Measurements from ENCODE around the gene PITPNM1. TPM values are rescaled to one million over a fixed set of nuclear protein-coding genes. Genes with fewer than 3 reads are reported as not detected.
"Not testable (repeated sequence)": the region's sequence is repeated elsewhere in the genome, so short reads cannot be mapped to it uniquely, and the experiment has no call there.

PITPNM1 gene
- total RNA-seq, 2 donors from 2014 or later = 89.3 to 91.4 TPM

DNA sequence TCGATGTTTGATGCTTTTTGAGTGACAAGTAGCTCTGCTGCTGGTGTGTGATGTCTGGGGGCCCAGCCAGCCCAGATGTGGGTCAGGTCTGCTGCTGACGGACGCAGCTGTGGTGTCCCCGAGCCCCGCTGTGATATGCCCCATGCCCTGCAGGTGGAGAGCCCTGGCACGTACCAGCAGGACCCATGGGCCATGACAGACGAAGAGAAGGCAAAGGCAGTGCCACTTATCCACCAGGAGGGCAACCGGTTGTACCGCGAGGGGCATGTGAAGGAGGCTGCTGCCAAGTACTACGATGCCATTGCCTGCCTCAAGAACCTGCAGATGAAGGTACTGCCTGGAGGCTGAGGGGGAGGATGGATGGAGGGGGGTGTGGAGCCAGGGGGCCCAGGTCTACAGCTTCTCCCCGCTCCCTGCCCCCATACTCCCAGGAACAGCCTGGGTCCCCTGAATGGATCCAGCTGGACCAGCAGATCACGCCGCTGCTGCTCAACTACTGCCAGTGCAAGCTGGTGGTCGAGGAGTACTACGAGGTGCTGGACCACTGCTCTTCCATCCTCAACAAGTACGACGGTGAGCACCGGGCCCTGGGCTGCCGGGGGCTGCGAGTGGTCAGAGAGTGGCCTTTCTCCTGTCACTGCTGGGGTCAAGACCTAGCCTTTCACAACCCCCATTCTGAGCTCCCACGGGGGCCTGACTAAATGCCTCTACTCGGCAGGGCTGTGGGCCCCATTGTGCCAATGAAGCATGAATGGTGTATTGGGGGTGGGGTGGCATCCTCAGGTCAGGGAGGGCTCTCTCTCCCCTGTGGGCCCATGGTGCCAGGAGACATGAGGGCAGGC lies 15.1 kb downstream of the PITPNM1 start:
- Histone ChIP-seq H3K27ac (no peak overlapping the region), H3K9me3 (no peaks in the 10 kb centered on the region), H3K27me3 (no peaks in the 10 kb centered on the region), H3K36me3 (peaks cover 13% of the 10 kb centered on the region), H3K4me3 (no peak overlapping the region), H3K4me1 (no peaks in the 10 kb centered on the region), H3K9ac (ENCODE audit: low read depth in 2 of 2, low read length in 2 of 2) (peak overlapping the region in 1 of 2 donors; percentile 59)
- TF ChIP-seq, protein P1, sequence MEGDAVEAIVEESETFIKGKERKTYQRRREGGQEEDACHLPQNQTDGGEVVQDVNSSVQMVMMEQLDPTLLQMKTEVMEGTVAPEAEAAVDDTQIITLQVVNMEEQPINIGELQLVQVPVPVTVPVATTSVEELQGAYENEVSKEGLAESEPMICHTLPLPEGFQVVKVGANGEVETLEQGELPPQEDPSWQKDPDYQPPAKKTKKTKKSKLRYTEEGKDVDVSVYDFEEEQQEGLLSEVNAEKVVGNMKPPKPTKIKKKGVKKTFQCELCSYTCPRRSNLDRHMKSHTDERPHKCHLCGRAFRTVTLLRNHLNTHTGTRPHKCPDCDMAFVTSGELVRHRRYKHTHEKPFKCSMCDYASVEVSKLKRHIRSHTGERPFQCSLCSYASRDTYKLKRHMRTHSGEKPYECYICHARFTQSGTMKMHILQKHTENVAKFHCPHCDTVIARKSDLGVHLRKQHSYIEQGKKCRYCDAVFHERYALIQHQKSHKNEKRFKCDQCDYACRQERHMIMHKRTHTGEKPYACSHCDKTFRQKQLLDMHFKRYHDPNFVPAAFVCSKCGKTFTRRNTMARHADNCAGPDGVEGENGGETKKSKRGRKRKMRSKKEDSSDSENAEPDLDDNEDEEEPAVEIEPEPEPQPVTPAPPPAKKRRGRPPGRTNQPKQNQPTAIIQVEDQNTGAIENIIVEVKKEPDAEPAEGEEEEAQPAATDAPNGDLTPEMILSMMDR (IDR thresholded peaks at IDR 0.05) = no peak
- DNase-seq = no peak
- intact Hi-C loops (cut with DNase I) = no loop called here

DNA sequence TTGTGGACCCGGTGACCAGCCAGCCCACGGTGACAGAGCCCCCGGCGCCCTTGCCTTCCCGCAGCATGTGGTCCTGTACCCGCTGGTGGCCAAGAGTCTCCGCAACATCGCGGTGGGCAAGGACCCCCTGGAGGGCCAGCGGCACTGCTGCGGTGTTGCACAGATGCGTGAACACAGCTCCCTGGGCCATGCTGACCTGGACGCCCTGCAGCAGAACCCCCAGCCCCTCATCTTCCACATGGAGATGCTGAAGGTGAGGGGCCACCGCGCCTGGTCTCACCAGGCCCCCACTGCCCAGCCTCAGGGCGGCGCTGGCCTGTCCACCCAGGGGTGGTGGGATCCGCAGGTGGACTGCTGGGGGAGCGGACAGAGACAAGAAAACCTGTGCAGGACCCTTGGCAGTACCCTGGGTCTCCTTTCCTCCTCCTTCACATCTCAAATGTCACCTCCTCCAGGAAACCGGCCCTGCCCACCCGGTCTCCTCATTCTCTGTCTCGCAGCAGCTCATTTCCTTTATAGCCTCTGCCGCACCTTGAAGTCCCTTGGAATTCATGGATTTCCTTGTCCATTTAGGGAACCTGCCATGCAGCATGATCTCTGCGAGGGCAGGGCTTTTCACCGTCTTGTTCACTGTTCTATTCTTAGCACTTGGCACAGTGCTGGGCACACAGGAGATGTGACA lies 15.8 kb downstream of the PITPNM1 start:
- Histone ChIP-seq H3K9me3 (no peaks in the 10 kb centered on the region), H3K4me1 (no peaks in the 10 kb centered on the region), H3K9ac (ENCODE audit: low read depth in 2 of 2, low read length in 2 of 2) (peak overlapping the region in 1 of 2 donors; percentile 59), H3K27ac (no peak overlapping the region), H3K27me3 (no peaks in the 10 kb centered on the region), H3K36me3 (peaks cover 13% of the 10 kb centered on the region), H3K4me3 (no peak overlapping the region)
- peak; percentile 41 for DNase-seq
- intact Hi-C loops (cut with DNase I) = no loop called here
- TF ChIP-seq, protein P1 (IDR thresholded peaks at IDR 0.05) = no peak

DNA sequence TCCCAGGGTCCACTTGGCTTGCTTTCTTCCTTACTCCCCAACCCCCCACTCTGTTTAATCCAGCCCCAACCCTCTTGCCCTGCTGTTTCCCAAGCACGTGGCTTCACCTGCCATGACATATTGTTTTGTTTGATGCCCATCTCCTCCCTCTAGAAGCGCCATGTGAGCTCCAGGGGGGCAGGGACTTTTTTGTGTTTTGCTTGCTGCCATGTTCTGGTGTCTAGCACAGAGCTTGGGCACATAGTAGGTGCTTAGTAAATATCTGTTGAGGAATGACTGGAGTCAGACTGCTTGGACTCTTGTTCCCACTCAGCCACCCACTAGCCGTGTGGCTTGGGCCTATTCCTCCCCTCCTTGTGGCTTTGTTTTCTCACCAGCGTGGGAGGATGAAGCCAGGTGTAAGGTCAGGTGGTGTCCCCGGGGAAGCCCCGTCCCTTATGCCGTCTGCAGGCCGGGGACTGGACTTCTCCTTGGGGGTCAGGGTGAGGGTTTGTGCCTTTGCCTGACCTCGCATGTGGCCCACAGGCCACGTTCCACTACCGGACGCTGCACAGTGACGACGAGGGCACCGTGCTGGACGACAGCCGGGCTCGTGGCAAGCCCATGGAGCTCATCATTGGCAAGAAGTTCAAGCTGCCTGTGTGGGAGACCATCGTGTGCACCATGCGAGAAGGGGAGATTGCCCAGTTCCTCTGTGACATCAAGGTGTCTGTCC lies 18.5 kb downstream of the PITPNM1 start:
- no peak for DNase-seq

DNA sequence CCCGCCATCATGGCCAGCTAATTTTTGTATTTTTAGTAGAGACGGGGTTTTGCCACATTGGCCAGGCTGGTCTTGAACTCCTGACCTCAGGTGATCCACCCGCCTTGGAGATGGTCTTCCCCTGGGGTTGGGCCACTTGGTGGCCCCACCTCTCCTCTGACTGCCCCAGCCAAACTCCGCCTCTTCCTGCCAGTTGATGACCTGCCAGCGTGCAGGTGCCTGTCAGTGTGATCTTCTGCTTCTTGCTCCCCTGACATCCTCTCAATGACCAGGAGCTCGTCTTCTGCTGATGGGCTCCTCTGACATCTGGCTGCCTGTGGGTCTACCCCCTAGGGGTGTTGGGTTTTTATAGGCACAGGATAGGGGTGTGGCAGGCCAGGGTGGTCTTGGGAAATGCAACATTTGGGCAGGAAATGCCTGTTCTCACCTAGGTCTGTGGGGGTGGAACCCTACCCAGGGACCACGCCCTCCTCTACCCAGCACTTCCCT lies 19.2 kb downstream of the PITPNM1 start:
- DNase-seq = peak; percentile 50
- H3K36me3 ChIP-seq; intact Hi-C loops (cut with DNase I): not testable (repeated sequence)

More for the DNA sequence above, 18.5 kb downstream of the PITPNM1 start:
- Histone ChIP-seq H3K9ac (ENCODE audit: low read depth in 2 of 2, low read length in 2 of 2) (no peak overlapping the region), H3K27me3 (no peaks in the 10 kb centered on the region), H3K9me3 (no peaks in the 10 kb centered on the region), H3K27ac (no peak overlapping the region), H3K4me3 (no peak overlapping the region), H3K36me3 (peaks cover 6% of the 10 kb centered on the region), H3K4me1 (peaks cover 11% of the 10 kb centered on the region)
- TF ChIP-seq, protein P1 (IDR thresholded peaks at IDR 0.05) = no peak
- intact Hi-C loops (cut with DNase I) = no loop called here

DNA sequence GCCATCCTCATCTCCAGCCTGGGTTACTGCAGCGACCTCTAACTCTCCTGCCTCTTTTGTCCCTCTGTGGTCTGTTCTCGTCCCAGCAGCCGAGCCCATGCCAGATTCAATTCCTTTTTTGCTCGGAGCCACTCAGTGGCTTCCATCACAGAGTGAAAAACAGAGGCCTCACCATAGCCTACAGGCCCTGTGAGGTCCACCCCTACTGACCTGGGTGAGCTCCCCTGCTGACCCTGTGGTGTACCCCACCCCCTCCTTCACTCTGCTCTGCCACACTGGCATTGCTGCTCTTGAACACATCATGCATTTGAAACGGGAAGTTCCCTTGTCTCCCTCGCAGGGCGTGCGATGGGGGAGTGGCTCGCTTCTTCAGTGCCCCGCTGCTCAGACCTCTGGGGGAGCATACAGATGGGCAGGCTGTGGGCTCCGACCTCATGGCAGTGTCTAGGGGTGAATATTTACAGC lies 20.3 kb downstream of the PITPNM1 start:
- intact Hi-C loops (cut with DNase I) = no loop called here
- Histone ChIP-seq H3K36me3 (peaks cover 6% of the 10 kb centered on the region), H3K27me3 (no peaks in the 10 kb centered on the region), H3K9ac (ENCODE audit: low read depth in 2 of 2, low read length in 2 of 2) (peak overlapping the region; percentile 26 to 28), H3K9me3 (no peaks in the 10 kb centered on the region), H3K27ac (peak overlapping the region; percentile 79), H3K4me1 (peaks cover 11% of the 10 kb centered on the region), H3K4me3 (no peak overlapping the region)
- TF ChIP-seq, protein P1 (IDR thresholded peaks at IDR 0.05) = no peak
- peak; percentile 44 for DNase-seq

More for the DNA sequence above, 19.2 kb downstream of the PITPNM1 start:
- not testable (repeated sequence) for H3K9ac ChIP-seq (ENCODE audit: low read depth in 2 of 2, low read length in 2 of 2); H3K27me3 ChIP-seq; H3K9me3 ChIP-seq; H3K4me3 ChIP-seq
- H3K27ac ChIP-seq = peak overlapping the region; percentile 27
- peaks cover 11% of the 10 kb centered on the region for H3K4me1 ChIP-seq

Measured in colonic mucosa (tissue), 4 donors.